ENCODE results near the gene STX10.

GRCh38 chr19:13172346-13173138 is 22.4 kb upstream of the STX10 start:
- TF ChIP-seq CTCF (conservative IDR thresholded peaks at IDR 0.05; ENCODE audit: low read depth, low read length) (no peak), RFX5 (IDR thresholded peaks at IDR 0.05; ENCODE audit: low read depth, low read length) (no peak), MXI1 (IDR thresholded peaks at IDR 0.05; ENCODE audit: borderline replicate concordance, low read depth, low read length) (no peak), RAD21 (IDR thresholded peaks at IDR 0.05; ENCODE audit: low read length) (no peak), FOS (IDR thresholded peaks at IDR 0.05; ENCODE audit: low read depth, low read length) (peak; percentile 46; the same call in 1 of the 2 replicates), POLR2A (IDR thresholded peaks at IDR 0.05; ENCODE audit: low read depth, low read length) (no peak), SMC3 (IDR thresholded peaks at IDR 0.05; ENCODE audit: low read depth, low read length) (no peak), MAFK (IDR thresholded peaks at IDR 0.05; ENCODE audit: low read depth, low read length) (no peak), MAZ (IDR thresholded peaks at IDR 0.05; ENCODE audit: borderline replicate concordance, low read depth, low read length) (no peak), NFE2L2 (IDR thresholded peaks at IDR 0.05; ENCODE audit: low read depth, low read length) (no peak)

Measured in IMR-90 (cell line).